Retinal pigment epithelial cell (primary cell): ENCODE data around the gene MYL6.

Source experiments
- DNase-seq: peaks from one replicate; pipeline ENCODE4 v3.0.0-alpha.2; 2010; ENCODE audit warnings: low read depth
- H3K4me3 ChIP-seq: 2 replicates; pipeline ENCODE4 v1.5.1; 2011; ENCODE audit warnings: mild to moderate bottlenecking, low read length, control low read depth, moderate library complexity
- CTCF ChIP-seq: conservative IDR thresholded peaks from 2 replicates; pipeline ENCODE4 v1.5.1; 2011; ENCODE audit warnings: low read depth, low read length, control low read depth, inconsistent platforms

The MYL6 gene

GRCh38 chr12:56178347-56178746, 20.2 kb downstream of the MYL6 start:
- DNase-seq = no peak
- TF ChIP-seq CTCF = no peak
- H3K4me3 ChIP-seq = no peak overlapping the region

- no peak for TF ChIP-seq CTCF
- DNase-seq = no peak
- H3K4me3 ChIP-seq = no peak overlapping the region
Measured at GRCh38 chr12:56186957-56187356, 28.8 kb downstream of the MYL6 start.

- DNase-seq = no peak
- H3K4me3 ChIP-seq = peak overlapping the region; percentile 85
- no peak for TF ChIP-seq CTCF
Measured at GRCh38 chr12:56188131-56188777, 30.1 kb downstream of the MYL6 start.

GRCh38 chr12:56188778-56189098, 30.6 kb downstream of the MYL6 start:
- DNase-seq = no peak
- no peak for TF ChIP-seq CTCF

GRCh38 chr12:56189099-56189917, 31.1 kb downstream of the MYL6 start, which contains the start of gene SMARCC2:
TSS of gene SMARCC2 (minus strand) at chr12:56189483. CDS start at chr12:56189461, 22 bp downstream.
- peak; percentile 39 for DNase-seq
- TF ChIP-seq CTCF = peak; percentile 67
- H3K4me3 ChIP-seq = peak within 1 kb of the TSS; percentile 93

More at GRCh38 chr12:56188778-56189098, 30.6 kb downstream of the MYL6 start:
- peak overlapping the region; percentile 85 for H3K4me3 ChIP-seq

- TF ChIP-seq CTCF = no peak
- DNase-seq = peak; percentile 32
- H3K4me3 ChIP-seq = peak overlapping the region; percentile 93
Measured at GRCh38 chr12:56189918-56190694, 31.9 kb downstream of the MYL6 start.
